ENCODE data around the gene KLF7. TPM values are rescaled to one million over a fixed set of nuclear protein-coding genes. Genes with fewer than 3 reads are reported as not detected.

The KLF7 gene
- total RNA-seq, 1 donor from 2014 or later, result 54.7 TPM

Other genes with a start within 250 kb of the KLF7 start
- not detected for gene CPO, start 226.4 kb downstream of the KLF7 start, total RNA-seq